ENCODE data around the gene NSUN3. TPM values are rescaled to one million over a fixed set of nuclear protein-coding genes. Genes with fewer than 3 reads are reported as not detected.

The NSUN3 gene
- total RNA-seq, 4 donors from 2014 or later, result 7.4 to 11.9 (median 8.0) TPM

DNA sequence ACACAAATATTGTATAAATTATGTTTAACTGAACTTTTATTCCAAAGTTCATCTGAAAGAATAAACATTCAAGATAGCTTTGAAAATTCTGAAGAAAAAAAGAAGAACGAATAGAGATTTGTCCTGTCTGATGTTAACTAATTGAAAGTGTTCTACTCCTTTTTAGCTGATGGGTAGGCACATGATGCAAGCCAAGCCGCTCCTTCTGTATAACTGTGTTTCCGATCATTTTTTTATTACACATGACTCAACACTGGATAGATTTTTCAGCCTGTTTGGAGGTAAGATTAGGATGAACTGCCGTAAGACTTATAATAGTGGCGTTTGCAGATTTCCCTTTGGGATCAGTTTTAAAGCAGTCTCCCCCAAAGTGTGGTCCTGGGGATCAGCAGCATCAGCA is 19.0 kb downstream of the NSUN3 start:
- WGBS, result 78% methylated on average over 5 of the region's 5 CpGs
- intact Hi-C loops (cut with DNase I), result no loop called here
- no peak for TF ChIP-seq POLR2A (IDR thresholded peaks at IDR 0.05; ENCODE audit: low read depth)
- TF ChIP-seq, protein P1, sequence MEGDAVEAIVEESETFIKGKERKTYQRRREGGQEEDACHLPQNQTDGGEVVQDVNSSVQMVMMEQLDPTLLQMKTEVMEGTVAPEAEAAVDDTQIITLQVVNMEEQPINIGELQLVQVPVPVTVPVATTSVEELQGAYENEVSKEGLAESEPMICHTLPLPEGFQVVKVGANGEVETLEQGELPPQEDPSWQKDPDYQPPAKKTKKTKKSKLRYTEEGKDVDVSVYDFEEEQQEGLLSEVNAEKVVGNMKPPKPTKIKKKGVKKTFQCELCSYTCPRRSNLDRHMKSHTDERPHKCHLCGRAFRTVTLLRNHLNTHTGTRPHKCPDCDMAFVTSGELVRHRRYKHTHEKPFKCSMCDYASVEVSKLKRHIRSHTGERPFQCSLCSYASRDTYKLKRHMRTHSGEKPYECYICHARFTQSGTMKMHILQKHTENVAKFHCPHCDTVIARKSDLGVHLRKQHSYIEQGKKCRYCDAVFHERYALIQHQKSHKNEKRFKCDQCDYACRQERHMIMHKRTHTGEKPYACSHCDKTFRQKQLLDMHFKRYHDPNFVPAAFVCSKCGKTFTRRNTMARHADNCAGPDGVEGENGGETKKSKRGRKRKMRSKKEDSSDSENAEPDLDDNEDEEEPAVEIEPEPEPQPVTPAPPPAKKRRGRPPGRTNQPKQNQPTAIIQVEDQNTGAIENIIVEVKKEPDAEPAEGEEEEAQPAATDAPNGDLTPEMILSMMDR (IDR thresholded peaks at IDR 0.05), result no peak
- TF ChIP-seq EP300 (IDR thresholded peaks at IDR 0.05), result no peak
- no peak for TF ChIP-seq POLR2AphosphoS5 (IDR thresholded peaks at IDR 0.05)
- Histone ChIP-seq H3K9me3 (no peaks in the 10 kb centered on the region), H3K4me1 (peaks cover 0 to 9% (median 1%) of the 10 kb centered on the region in 4 donors), H3K4me3 (no peak overlapping the region), H3K27me3 (no peaks in the 10 kb centered on the region), H3K36me3 (peaks cover 0 to 35% (median 14%) of the 10 kb centered on the region in 4 donors), H3K27ac (replicated peaks in 1 of 4) (no peak overlapping the region)
- no peak for DNase-seq (ENCODE audit: extremely low spot score)

DNA sequence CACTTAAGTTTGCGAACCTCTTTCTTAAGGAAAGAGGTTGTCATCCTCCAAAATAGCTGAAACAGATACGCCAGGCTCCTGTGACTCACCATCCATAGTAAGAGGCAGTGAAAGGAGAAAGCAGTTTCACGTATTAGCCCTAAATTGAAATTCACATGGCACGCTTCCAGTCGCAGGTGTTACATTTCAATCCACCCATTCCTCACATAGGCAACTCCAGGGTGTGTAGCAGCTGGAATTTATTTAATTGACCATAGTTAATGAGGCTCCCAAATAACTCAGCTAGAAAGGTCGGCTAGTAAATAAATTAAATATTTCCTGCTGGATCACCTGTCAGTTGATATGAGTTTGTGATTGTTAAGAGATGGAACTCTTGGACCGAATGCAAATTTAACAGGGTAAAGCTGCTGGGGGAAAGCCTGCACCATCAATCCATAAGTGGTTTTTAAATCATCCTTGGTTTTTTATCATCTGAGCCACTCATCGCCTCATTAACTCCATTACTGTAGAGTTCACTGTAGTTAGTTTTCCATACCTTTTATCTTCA is 19.6 kb downstream of the NSUN3 start:
- H3K9me3 ChIP-seq, result no peaks in the 10 kb centered on the region
- intact Hi-C loops (cut with DNase I), result no loop called here

DNA sequence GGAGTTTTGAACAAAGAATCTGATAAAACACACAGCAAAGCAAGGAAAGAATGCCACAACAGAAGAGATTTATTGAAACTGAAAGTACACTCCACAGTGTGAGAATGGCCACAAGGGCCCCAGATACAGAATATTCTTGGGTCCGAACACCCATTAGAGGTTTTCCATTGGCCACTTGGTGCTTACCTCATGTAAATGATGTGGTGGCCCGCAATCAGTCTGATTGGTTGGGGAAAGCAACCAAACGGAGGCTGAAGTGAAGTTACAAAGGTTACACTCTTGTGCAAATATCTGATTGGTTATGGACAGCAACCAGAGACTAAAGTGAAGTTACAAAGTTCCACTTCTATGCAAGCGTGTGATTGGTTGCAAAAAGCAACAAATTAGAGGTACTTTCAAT is 20.4 kb downstream of the NSUN3 start:
- Histone ChIP-seq H3K36me3 (peaks cover 0 to 37% (median 14%) of the 10 kb centered on the region in 4 donors), H3K27ac (replicated peaks in 1 of 4) (no peak overlapping the region), H3K4me3 (no peak overlapping the region), H3K4me1 (peaks cover 0 to 9% (median 1%) of the 10 kb centered on the region in 4 donors), H3K9me3 (no peaks in the 10 kb centered on the region), H3K27me3 (no peaks in the 10 kb centered on the region)
- no peak for DNase-seq (ENCODE audit: extremely low spot score)
- intact Hi-C loops (cut with DNase I), result no loop called here
- WGBS, result 92% methylated on average over 4 of the region's 4 CpGs
- TF ChIP-seq, protein P1 (IDR thresholded peaks at IDR 0.05), result no peak
- no peak for TF ChIP-seq EP300 (IDR thresholded peaks at IDR 0.05)
- no peak for TF ChIP-seq POLR2A (IDR thresholded peaks at IDR 0.05; ENCODE audit: low read depth)
- TF ChIP-seq POLR2AphosphoS5 (IDR thresholded peaks at IDR 0.05), result no peak

More for the DNA sequence above, 19.6 kb downstream of the NSUN3 start:
- DNase-seq (ENCODE audit: extremely low spot score), result no peak
- H3K4me3 ChIP-seq, result no peak overlapping the region
- peaks cover 0 to 9% (median 1%) of the 10 kb centered on the region in 4 donors for H3K4me1 ChIP-seq
- no peaks in the 10 kb centered on the region for H3K27me3 ChIP-seq
- WGBS, result 82% methylated on average over 8 of the region's 8 CpGs
- no peak overlapping the region for H3K27ac ChIP-seq (replicated peaks in 1 of 4)
- no peak for TF ChIP-seq POLR2AphosphoS5 (IDR thresholded peaks at IDR 0.05)
- no peak for TF ChIP-seq EP300 (IDR thresholded peaks at IDR 0.05)
- TF ChIP-seq POLR2A (IDR thresholded peaks at IDR 0.05; ENCODE audit: low read depth), result no peak
- H3K36me3 ChIP-seq, result peaks cover 0 to 35% (median 14%) of the 10 kb centered on the region in 4 donors

DNA sequence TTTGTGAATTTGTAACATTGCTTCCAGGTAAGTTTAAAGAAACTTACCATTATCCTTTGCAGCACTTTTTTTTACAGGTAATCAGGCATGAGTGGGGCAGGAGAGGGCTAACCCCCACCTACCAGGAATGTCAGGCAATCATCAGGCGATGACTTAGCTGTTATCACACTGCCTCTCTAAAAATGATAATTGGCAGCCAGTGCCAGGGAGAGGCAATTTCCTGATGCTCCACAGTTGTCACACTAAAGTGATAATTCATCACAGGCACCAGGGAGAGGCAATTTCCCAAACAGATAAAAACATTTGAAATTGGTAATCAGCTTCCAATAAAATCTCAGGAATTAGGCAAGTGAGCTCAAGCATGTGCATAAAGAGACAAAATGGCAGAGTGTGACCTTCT is 26.3 kb downstream of the NSUN3 start:
- Histone ChIP-seq H3K36me3 (peaks cover 0 to 42% (median 29%) of the 10 kb centered on the region in 4 donors), H3K27ac (replicated peaks in 1 of 4) (no peak overlapping the region), H3K9me3 (no peaks in the 10 kb centered on the region), H3K4me1 (no peaks in the 10 kb centered on the region), H3K4me3 (no peak overlapping the region), H3K27me3 (no peaks in the 10 kb centered on the region)
- no peak for DNase-seq (ENCODE audit: extremely low spot score)
- TF ChIP-seq, protein P1 (IDR thresholded peaks at IDR 0.05), result no peak
- TF ChIP-seq EP300 (IDR thresholded peaks at IDR 0.05) (no peak), POLR2A (IDR thresholded peaks at IDR 0.05; ENCODE audit: low read depth) (no peak), POLR2AphosphoS5 (IDR thresholded peaks at IDR 0.05) (no peak)
- intact Hi-C loops (cut with DNase I), result no loop called here
- WGBS, result 100% methylated on average over 1 of the region's 1 CpG

DNA sequence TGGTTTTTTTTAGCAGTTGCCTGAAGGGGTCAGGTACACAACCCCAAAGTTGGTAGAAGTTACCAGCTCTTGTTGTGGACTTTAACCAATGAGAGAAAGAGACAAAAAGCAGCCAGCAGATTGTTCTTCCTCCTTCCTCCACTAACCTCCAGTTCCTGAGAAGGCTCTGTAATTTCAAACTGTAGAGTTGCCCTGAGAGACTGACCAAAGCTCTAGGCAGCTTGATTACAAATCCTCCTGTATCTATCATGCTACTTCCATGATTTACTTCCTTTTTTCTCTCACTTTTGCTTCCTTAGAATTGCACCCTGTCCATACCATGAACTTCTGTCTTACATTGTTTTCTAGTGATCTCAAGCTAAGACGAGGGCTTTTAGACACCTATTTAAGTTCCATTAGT is 29.2 kb downstream of the NSUN3 start:
- peaks cover 6 to 49% (median 37%) of the 10 kb centered on the region in 4 donors for H3K36me3 ChIP-seq
- no peak for TF ChIP-seq POLR2AphosphoS5 (IDR thresholded peaks at IDR 0.05)
- H3K27ac ChIP-seq (replicated peaks in 1 of 4), result no peak overlapping the region
- no peaks in the 10 kb centered on the region for H3K9me3 ChIP-seq
- H3K27me3 ChIP-seq, result no peaks in the 10 kb centered on the region
- WGBS, result 97% methylated on average over 1 of the region's 1 CpG
- intact Hi-C loops (cut with DNase I), result no loop called here
- no peak overlapping the region for H3K4me3 ChIP-seq
- no peaks in the 10 kb centered on the region for H3K4me1 ChIP-seq
- DNase-seq (ENCODE audit: extremely low spot score), result no peak

DNA sequence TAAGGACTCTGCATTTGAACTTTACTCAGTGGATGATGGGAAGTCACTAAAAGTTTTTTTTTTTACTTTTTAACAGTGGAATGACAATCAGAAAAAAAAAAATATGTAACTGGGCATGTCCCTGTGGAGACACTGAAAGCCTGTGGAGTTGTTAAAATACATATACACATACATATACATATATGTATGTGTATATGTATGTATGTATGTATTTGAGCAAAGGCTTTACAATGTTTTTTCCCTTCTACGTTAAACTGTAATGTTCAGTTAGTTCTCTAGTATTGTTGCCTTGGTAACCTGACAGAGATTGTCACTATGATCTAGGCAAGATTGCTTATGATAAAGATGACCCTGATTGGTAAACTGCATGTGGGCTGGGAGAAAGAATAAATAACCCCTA is 30.3 kb downstream of the NSUN3 start:
- no peaks in the 10 kb centered on the region for H3K4me1 ChIP-seq
- no peak overlapping the region for H3K4me3 ChIP-seq
- H3K27ac ChIP-seq (replicated peaks in 1 of 4), result no peak overlapping the region
- no peak for DNase-seq (ENCODE audit: extremely low spot score)
- H3K9me3 ChIP-seq, result no peaks in the 10 kb centered on the region
- peaks cover 6 to 58% (median 39%) of the 10 kb centered on the region in 4 donors for H3K36me3 ChIP-seq
- H3K27me3 ChIP-seq, result no peaks in the 10 kb centered on the region
- WGBS, result 93% methylated on average over 1 of the region's 1 CpG
- intact Hi-C loops (cut with DNase I), result no loop called here
- TF ChIP-seq, protein P1 (IDR thresholded peaks at IDR 0.05), result no peak
- TF ChIP-seq EP300 (IDR thresholded peaks at IDR 0.05), result no peak
- no peak for TF ChIP-seq POLR2AphosphoS5 (IDR thresholded peaks at IDR 0.05)
- TF ChIP-seq POLR2A (IDR thresholded peaks at IDR 0.05; ENCODE audit: low read depth), result no peak
